ENCODE results near the gene NF1.

- TF ChIP-seq NFYB (CRISPR knock-in tag; conservative IDR thresholded peaks at IDR 0.05; ENCODE audit: low read depth): no peak
- TF ChIP-seq CTCF (IDR thresholded peaks at IDR 0.05): no peak
- no peak for TF ChIP-seq ELF4 (CRISPR knock-in tag; IDR thresholded peaks at IDR 0.05; ENCODE audit: low read depth)
- TF ChIP-seq TEAD4 (CRISPR knock-in tag; IDR thresholded peaks at IDR 0.05): no peak
- TF ChIP-seq ZNF219 (CRISPR knock-in tag; IDR thresholded peaks at IDR 0.05; ENCODE audit: borderline replicate concordance): no peak
- TF ChIP-seq, protein P1, sequence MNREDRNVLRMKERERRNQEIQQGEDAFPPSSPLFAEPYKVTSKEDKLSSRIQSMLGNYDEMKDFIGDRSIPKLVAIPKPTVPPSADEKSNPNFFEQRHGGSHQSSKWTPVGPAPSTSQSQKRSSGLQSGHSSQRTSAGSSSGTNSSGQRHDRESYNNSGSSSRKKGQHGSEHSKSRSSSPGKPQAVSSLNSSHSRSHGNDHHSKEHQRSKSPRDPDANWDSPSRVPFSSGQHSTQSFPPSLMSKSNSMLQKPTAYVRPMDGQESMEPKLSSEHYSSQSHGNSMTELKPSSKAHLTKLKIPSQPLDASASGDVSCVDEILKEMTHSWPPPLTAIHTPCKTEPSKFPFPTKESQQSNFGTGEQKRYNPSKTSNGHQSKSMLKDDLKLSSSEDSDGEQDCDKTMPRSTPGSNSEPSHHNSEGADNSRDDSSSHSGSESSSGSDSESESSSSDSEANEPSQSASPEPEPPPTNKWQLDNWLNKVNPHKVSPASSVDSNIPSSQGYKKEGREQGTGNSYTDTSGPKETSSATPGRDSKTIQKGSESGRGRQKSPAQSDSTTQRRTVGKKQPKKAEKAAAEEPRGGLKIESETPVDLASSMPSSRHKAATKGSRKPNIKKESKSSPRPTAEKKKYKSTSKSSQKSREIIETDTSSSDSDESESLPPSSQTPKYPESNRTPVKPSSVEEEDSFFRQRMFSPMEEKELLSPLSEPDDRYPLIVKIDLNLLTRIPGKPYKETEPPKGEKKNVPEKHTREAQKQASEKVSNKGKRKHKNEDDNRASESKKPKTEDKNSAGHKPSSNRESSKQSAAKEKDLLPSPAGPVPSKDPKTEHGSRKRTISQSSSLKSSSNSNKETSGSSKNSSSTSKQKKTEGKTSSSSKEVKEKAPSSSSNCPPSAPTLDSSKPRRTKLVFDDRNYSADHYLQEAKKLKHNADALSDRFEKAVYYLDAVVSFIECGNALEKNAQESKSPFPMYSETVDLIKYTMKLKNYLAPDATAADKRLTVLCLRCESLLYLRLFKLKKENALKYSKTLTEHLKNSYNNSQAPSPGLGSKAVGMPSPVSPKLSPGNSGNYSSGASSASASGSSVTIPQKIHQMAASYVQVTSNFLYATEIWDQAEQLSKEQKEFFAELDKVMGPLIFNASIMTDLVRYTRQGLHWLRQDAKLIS (CRISPR knock-in tag; IDR thresholded peaks at IDR 0.05; ENCODE audit: borderline replicate concordance): no peak
- TF ChIP-seq NR2C2 (CRISPR knock-in tag; IDR thresholded peaks at IDR 0.05): no peak
- no peak for TF ChIP-seq JAZF1 (CRISPR knock-in tag; IDR thresholded peaks at IDR 0.05)
- no peak for TF ChIP-seq IRF2 (CRISPR knock-in tag; IDR thresholded peaks at IDR 0.05; ENCODE audit: borderline replicate concordance, low read depth)
Observed at GRCh38 chr17:31235110-31235509, 140.3 kb downstream of the NF1 start.
